ENCODE data around the gene LGALS7. TPM values are rescaled to one million over a fixed set of nuclear protein-coding genes. Genes with fewer than 3 reads are reported as not detected.

The LGALS7 gene
- total and polyA plus RNA-seq, 2 of the 8 experiments (the other 6 are each of a cell fraction or from before 2014, with no cell fraction given), result 0.32 TPM; not detected in 1

DNA sequence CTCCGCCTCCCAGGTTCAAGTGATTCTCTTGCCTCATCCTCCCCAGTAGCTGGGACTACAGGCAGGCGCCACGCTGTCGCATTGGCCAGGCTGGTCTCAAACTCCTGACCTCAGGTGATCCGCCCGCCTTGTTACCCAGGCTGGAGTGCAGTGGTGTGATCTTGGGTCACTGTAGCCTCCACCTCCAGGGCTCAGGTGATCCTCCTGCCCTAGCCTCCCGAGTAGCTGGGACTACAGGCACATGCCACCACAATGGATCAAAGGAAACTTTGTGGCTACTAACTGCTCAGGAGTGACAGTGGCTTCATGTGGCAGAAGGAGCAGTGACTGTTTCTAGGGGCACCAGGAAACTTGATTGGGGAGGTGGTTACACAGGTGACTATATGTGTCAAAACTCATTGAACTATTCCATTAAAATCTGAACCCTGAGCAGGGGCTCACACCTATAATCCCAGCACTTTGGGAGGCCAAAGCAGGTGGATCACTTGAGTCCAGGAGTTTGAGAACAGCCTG, 11.9 kb upstream of the LGALS7 start (continued):
- TF ChIP-seq KDM4A (IDR thresholded peaks at IDR 0.05; ENCODE audit: low read depth, low read length, severe bottlenecking) (no peak), HDAC6 (IDR thresholded peaks at IDR 0.05; ENCODE audit: low read depth, low read length) (no peak), SAP30 (IDR thresholded peaks at IDR 0.05; ENCODE audit: insufficient read depth, insufficient replicate concordance, low read length) (no peak), SP4 (IDR thresholded peaks at IDR 0.05; ENCODE audit: low read length) (no peak)
- TF ChIP-seq, protein P1, sequence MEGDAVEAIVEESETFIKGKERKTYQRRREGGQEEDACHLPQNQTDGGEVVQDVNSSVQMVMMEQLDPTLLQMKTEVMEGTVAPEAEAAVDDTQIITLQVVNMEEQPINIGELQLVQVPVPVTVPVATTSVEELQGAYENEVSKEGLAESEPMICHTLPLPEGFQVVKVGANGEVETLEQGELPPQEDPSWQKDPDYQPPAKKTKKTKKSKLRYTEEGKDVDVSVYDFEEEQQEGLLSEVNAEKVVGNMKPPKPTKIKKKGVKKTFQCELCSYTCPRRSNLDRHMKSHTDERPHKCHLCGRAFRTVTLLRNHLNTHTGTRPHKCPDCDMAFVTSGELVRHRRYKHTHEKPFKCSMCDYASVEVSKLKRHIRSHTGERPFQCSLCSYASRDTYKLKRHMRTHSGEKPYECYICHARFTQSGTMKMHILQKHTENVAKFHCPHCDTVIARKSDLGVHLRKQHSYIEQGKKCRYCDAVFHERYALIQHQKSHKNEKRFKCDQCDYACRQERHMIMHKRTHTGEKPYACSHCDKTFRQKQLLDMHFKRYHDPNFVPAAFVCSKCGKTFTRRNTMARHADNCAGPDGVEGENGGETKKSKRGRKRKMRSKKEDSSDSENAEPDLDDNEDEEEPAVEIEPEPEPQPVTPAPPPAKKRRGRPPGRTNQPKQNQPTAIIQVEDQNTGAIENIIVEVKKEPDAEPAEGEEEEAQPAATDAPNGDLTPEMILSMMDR (IDR thresholded peaks at IDR 0.05; ENCODE audit: control extremely low read depth in 1 of 3, insufficient read depth in 1 of 3, low read depth in 1 of 3, low read length in 3 of 3), result no peak

Data from H1 (cell line).